IPS-NIHi11 (cell line): ENCODE measurements around the gene PHF12.
A peak's percentile ranks its signal among the peaks of the same experiment; 100 is the strongest.

Experiments used
- DNase-seq: peaks from one replicate; pipeline ENCODE4 v3.0.0; 2012; ENCODE audit warnings: mixed read lengths, low spot score

PHF12 gene

GRCh38 chr17:28951428-28951990 is at the start of gene PHF12:
Gene PHF12, minus strand, starts transcription at chr17:28951518. Its CDS starts 558 bp downstream, at chr17:28950960.
- DNase-seq = peak; percentile 95

- DNase-seq = no peak
These were observed 49.7 kb upstream of the PHF12 start for GRCh38 chr17:29000973-29001372.

- DNase-seq = no peak
These were observed 47.9 kb upstream of the PHF12 start for GRCh38 chr17:28999206-28999605.

GRCh38 chr17:28997806-28998205 is 46.5 kb upstream of the PHF12 start:
- DNase-seq = no peak

GRCh38 chr17:28996554-28997096 is 45.3 kb upstream of the PHF12 start:
- no peak for DNase-seq

GRCh38 chr17:28993645-28994426 is 42.5 kb upstream of the PHF12 start:
- no peak for DNase-seq

- DNase-seq = no peak
These were observed 41.6 kb upstream of the PHF12 start for GRCh38 chr17:28992625-28993600.

GRCh38 chr17:28992185-28992584 is 40.9 kb upstream of the PHF12 start:
- no peak for DNase-seq

GRCh38 chr17:28991779-28992178 is 40.5 kb upstream of the PHF12 start:
- DNase-seq = no peak

- DNase-seq = no peak
These were observed 37.7 kb upstream of the PHF12 start for GRCh38 chr17:28989028-28989427.

GRCh38 chr17:28988475-28988874 is 37.2 kb upstream of the PHF12 start:
- DNase-seq = no peak

- no peak for DNase-seq
These were observed 35.7 kb upstream of the PHF12 start for GRCh38 chr17:28986714-28987655.

GRCh38 chr17:28985950-28986713 is 34.8 kb upstream of the PHF12 start:
- peak; percentile 81 for DNase-seq

GRCh38 chr17:28983286-28984230 is 32.2 kb upstream of the PHF12 start:
- no peak for DNase-seq

- no peak for DNase-seq
These were observed 30.9 kb upstream of the PHF12 start for GRCh38 chr17:28982131-28982793.

GRCh38 chr17:28978356-28978964 is 27.1 kb upstream of the PHF12 start:
- no peak for DNase-seq

- DNase-seq = no peak
These were observed 26.5 kb upstream of the PHF12 start for GRCh38 chr17:28977659-28978355.

GRCh38 chr17:28975646-28976045 is 24.3 kb upstream of the PHF12 start:
- DNase-seq = no peak
